ENCODE measurements around the gene ZNF766. TPM values are rescaled to one million over a fixed set of nuclear protein-coding genes. Genes with fewer than 3 reads are reported as not detected.
A peak's percentile ranks its signal among the peaks of the same experiment; 100 is the strongest.

The ZNF766 gene
- total RNA-seq, 2 donors from 2014 or later, result 31.2 to 41.6 TPM

- no peak overlapping the region for H3K4me3 ChIP-seq (ENCODE audit: low read length)
- H3K27me3 ChIP-seq (ENCODE audit: control insufficient read depth, insufficient read depth, low read length, poor library complexity, severe bottlenecking), result no peaks in the 10 kb centered on the region
- Mint-ChIP-seq H3K27me3 (ENCODE audit: insufficient read depth) (no peaks in the 10 kb centered on the region), H3K36me3 (ENCODE audit: low read depth) (peaks cover 81% of the 10 kb centered on the region), H3K4me3 (no peak overlapping the region), H3K9me3 (no peaks in the 10 kb centered on the region), H3K27ac (no peak overlapping the region), H3K4me1 (peaks cover 3% of the 10 kb centered on the region)
- DNase-seq, result peak; percentile 37
- 92 to 95% methylated on average over 8 to 10 of the region's 10 CpGs for WGBS, 2 experiments (ENCODE audit: insufficient coverage in 1 of 2, insufficient read length in 1 of 2)
- peaks cover 61% of the 10 kb centered on the region for H3K36me3 ChIP-seq (ENCODE audit: control insufficient read depth, insufficient read depth, low read length)
- H3K4me1 ChIP-seq (ENCODE audit: control insufficient read depth, insufficient read depth, low read length), result no peaks in the 10 kb centered on the region
- no peak overlapping the region for H3K9ac ChIP-seq (ENCODE audit: extremely low read depth, low read length, poor library complexity, severe bottlenecking)
- H3K27ac ChIP-seq (ENCODE audit: low read depth, low read length), result no peak overlapping the region
- no peaks in the 10 kb centered on the region for H3K9me3 ChIP-seq (ENCODE audit: control insufficient read depth, low read length)
- no peak for TF ChIP-seq CTCF (conservative IDR thresholded peaks at IDR 0.05)
These were observed 42.0 kb upstream of the ZNF766 start for GRCh38 chr19:52227196-52227940.

- 94 to 96% methylated on average over 4 to 5 of the region's 5 CpGs for WGBS, 2 experiments (ENCODE audit: insufficient coverage in 1 of 2, insufficient read length in 1 of 2)
These were observed 41.4 kb upstream of the ZNF766 start for GRCh38 chr19:52227980-52228379.

GRCh38 chr19:52229524-52229923, 39.9 kb upstream of the ZNF766 start:
- peaks cover 40% of the 10 kb centered on the region for H3K36me3 ChIP-seq (ENCODE audit: control insufficient read depth, insufficient read depth, low read length)
- H3K27me3 ChIP-seq (ENCODE audit: control insufficient read depth, insufficient read depth, low read length, poor library complexity, severe bottlenecking), result no peaks in the 10 kb centered on the region
- no peaks in the 10 kb centered on the region for H3K9me3 ChIP-seq (ENCODE audit: control insufficient read depth, low read length)
- H3K4me1 Mint-ChIP-seq, result peaks cover 3% of the 10 kb centered on the region
- H3K4me3 Mint-ChIP-seq, result no peak overlapping the region
- H3K9me3 Mint-ChIP-seq, result no peaks in the 10 kb centered on the region
- H3K27me3 Mint-ChIP-seq (ENCODE audit: insufficient read depth), result no peaks in the 10 kb centered on the region
- no peak overlapping the region for H3K27ac Mint-ChIP-seq
- 96% methylated on average over 4 to 6 of the region's 6 CpGs for WGBS, 2 experiments (ENCODE audit: insufficient coverage in 1 of 2, insufficient read length in 1 of 2)
- H3K27ac ChIP-seq (ENCODE audit: low read depth, low read length), result no peak overlapping the region
- H3K36me3 Mint-ChIP-seq (ENCODE audit: low read depth), result peaks cover 60% of the 10 kb centered on the region
- DNase-seq, result no peak
- H3K4me3 ChIP-seq (ENCODE audit: low read length), result no peak overlapping the region
- no peaks in the 10 kb centered on the region for H3K4me1 ChIP-seq (ENCODE audit: control insufficient read depth, insufficient read depth, low read length)
- TF ChIP-seq CTCF (conservative IDR thresholded peaks at IDR 0.05), result no peak
- no peak overlapping the region for H3K9ac ChIP-seq (ENCODE audit: extremely low read depth, low read length, poor library complexity, severe bottlenecking)

More at GRCh38 chr19:52227980-52228379, 41.4 kb upstream of the ZNF766 start:
- no peak overlapping the region for H3K27ac Mint-ChIP-seq
- Histone ChIP-seq H3K27me3 (ENCODE audit: control insufficient read depth, insufficient read depth, low read length, poor library complexity, severe bottlenecking) (no peaks in the 10 kb centered on the region), H3K36me3 (ENCODE audit: control insufficient read depth, insufficient read depth, low read length) (peaks cover 55% of the 10 kb centered on the region), H3K27ac (ENCODE audit: low read depth, low read length) (no peak overlapping the region), H3K4me1 (ENCODE audit: control insufficient read depth, insufficient read depth, low read length) (no peaks in the 10 kb centered on the region), H3K9ac (ENCODE audit: extremely low read depth, low read length, poor library complexity, severe bottlenecking) (no peak overlapping the region), H3K9me3 (ENCODE audit: control insufficient read depth, low read length) (no peaks in the 10 kb centered on the region), H3K4me3 (ENCODE audit: low read length) (no peak overlapping the region)
- no peak for TF ChIP-seq CTCF (conservative IDR thresholded peaks at IDR 0.05)
- peak; percentile 20 for DNase-seq
- H3K36me3 Mint-ChIP-seq (ENCODE audit: low read depth), result peaks cover 75% of the 10 kb centered on the region
- peaks cover 3% of the 10 kb centered on the region for H3K4me1 Mint-ChIP-seq
- no peaks in the 10 kb centered on the region for H3K9me3 Mint-ChIP-seq
- H3K27me3 Mint-ChIP-seq (ENCODE audit: insufficient read depth), result no peaks in the 10 kb centered on the region
- no peak overlapping the region for H3K4me3 Mint-ChIP-seq

Data from endodermal cell (in vitro differentiated cells).